Thoracic aorta (tissue), 2 donors: ENCODE measurements around the gene EFL1. TPM values are rescaled to one million over a fixed set of nuclear protein-coding genes. Genes with fewer than 3 reads are reported as not detected.

Experiments
- ATAC-seq: fragments of 150-250 bp; one replicate; pipeline ENCODE4 v1.8.0; 2017; ENCODE audit warnings: low read depth; ENCODE audit not compliant: insufficient number of reproducible peaks, low FRiP score
- DNase-seq: peaks from one replicate; pipeline ENCODE4 v3.0.0-alpha.2; 2020; ENCODE audit warnings: low spot score
- H3K27ac ChIP-seq, 2 donors: fragments of 200-600 bp; sonication (generic); 1 replicate in 1 of 2; 2 replicates in 1 of 2; pipeline ENCODE4 v1.5.1; 2016; ENCODE audit warnings: mild to moderate bottlenecking in 2 of 2, moderate library complexity in 2 of 2
- H3K27me3 ChIP-seq: fragments of 200-600 bp; sonication (generic); replicated peaks from 2 replicates; pipeline ENCODE4 v1.6.0; 2016; ENCODE audit warnings: mild to moderate bottlenecking; ENCODE audit not compliant: insufficient read depth
- H3K36me3 ChIP-seq: fragments of 200-600 bp; sonication (generic); one replicate; pipeline ENCODE4 v1.5.1; 2016
- H3K4me1 ChIP-seq, 2 donors: fragments of 200-600 bp; sonication (generic); 1 replicate in 1 of 2; 2 replicates in 1 of 2; pipeline versions ENCODE4 v1.5.1 to v1.6.0; 2016; ENCODE audit warnings: low read depth in 2 of 2, mild to moderate bottlenecking in 1 of 2; ENCODE audit not compliant: control insufficient read depth in 1 of 2
- H3K4me3 ChIP-seq: fragments of 200-600 bp; sonication (generic); 2 replicates; pipeline ENCODE4 v1.5.1; 2016; ENCODE audit warnings: mild to moderate bottlenecking
- H3K9me3 ChIP-seq: fragments of 200-600 bp; sonication (generic); 2 replicates; pipeline ENCODE4 v1.5.1; 2016
- total RNA-seq, 2 donors: library from RNA; depleted of rRNA; stranded (reverse); fragments of >200 nt; gene quantifications; one replicate each; pipeline versions ENCODE4 v1.1.0 to v1.2.3, GENCODE V29; 2016
- TF ChIP-seq, protein P1 (sequence below): fragments of 200-600 bp; sonication (generic); IDR thresholded peaks from one replicate; pipeline ENCODE4 v1.5.1; 2019; ENCODE audit warnings: antibody characterized with exemption

Gene EFL1
- total RNA-seq, 2 donors from 2014 or later, result 9.2 to 20.2 TPM

DNA sequence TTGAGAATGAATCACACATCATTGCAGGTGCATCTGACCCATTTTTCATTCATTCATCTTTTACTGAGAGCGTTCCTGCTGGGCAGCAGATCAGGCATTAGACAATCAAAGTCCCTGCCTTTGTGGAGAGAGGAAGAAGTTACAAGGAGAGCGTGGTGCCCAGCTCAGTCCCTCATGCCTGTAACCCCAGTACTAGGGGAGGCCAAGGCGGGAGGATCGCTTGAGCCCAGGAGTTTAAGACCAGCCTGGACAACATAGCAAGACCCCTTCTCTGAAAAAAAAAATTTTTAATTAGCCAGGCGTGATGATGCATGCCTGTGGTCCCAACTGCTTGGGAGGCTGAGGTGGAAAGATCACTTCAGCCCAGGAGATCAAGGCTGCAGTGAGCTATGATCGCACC is 181.8 kb downstream of the EFL1 start:
- no peak for DNase-seq
- H3K4me3 ChIP-seq, result no peak overlapping the region
- TF ChIP-seq, protein P1, sequence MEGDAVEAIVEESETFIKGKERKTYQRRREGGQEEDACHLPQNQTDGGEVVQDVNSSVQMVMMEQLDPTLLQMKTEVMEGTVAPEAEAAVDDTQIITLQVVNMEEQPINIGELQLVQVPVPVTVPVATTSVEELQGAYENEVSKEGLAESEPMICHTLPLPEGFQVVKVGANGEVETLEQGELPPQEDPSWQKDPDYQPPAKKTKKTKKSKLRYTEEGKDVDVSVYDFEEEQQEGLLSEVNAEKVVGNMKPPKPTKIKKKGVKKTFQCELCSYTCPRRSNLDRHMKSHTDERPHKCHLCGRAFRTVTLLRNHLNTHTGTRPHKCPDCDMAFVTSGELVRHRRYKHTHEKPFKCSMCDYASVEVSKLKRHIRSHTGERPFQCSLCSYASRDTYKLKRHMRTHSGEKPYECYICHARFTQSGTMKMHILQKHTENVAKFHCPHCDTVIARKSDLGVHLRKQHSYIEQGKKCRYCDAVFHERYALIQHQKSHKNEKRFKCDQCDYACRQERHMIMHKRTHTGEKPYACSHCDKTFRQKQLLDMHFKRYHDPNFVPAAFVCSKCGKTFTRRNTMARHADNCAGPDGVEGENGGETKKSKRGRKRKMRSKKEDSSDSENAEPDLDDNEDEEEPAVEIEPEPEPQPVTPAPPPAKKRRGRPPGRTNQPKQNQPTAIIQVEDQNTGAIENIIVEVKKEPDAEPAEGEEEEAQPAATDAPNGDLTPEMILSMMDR, result no peak
- H3K4me1 ChIP-seq, result no peaks in the 10 kb centered on the region
- H3K27me3 ChIP-seq, result no peaks in the 10 kb centered on the region
- H3K36me3 ChIP-seq, result no peaks in the 10 kb centered on the region
- H3K9me3 ChIP-seq, result no peaks in the 10 kb centered on the region
- H3K27ac ChIP-seq, result no peak overlapping the region
- no peak for ATAC-seq

Other genes starting within 250 kb of the EFL1 start
- 1 to 10 TPM in 1 of 2 donors, under 1 TPM in 1; 0.68 to 5.6 TPM for gene MEX3B, start 216.7 kb downstream of the EFL1 start, total RNA-seq
- not detected for gene SAXO2, start 84 bp upstream of the EFL1 start, total RNA-seq
- 1 to 10 TPM in 1 of 2 donors, under 1 TPM in 1; 0.42 to 3.1 TPM for gene GOLGA6L10, start 86.7 kb upstream of the EFL1 start, total RNA-seq
- 1 to 10 TPM; 1.8 to 3.2 TPM for gene GOLGA6L9, start 167.1 kb upstream of the EFL1 start, total RNA-seq